HepG2 (cell line): ENCODE data around the gene NCOA1. TPM values are rescaled to one million over a fixed set of nuclear protein-coding genes. Genes with fewer than 3 reads are reported as not detected.

Source experiments
- ATAC-seq: fragments of 200-7000 bp; cut with Tn5 transposase; 3 replicates; pipeline ENCODE4 v1.9.1; 2020; ENCODE audit warnings: mild to moderate bottlenecking, moderate library complexity
- BruUV-seq: library from RNA; stranded (reverse); fragments of 400-500 nt; replicated peaks from 2 replicates; lab custom pipeline; 2021; lab: Mats Ljungman, UMichigan
- CTCF ChIA-PET: fragments of 300-600 bp; formaldehyde crosslinking; extraction: SDS; loops from one replicate; lab custom pipeline; 2021; ENCODE audit warnings: low total read pairs, inconsistent platforms, low intra/inter-chr PET ratio; lab: Yijun Ruan, JAX
- POLR2A ChIA-PET: fragments of 350-600 bp; sonication (Branson Sonifier 250); formaldehyde crosslinking; loops from one replicate; lab custom pipeline; 2020; ENCODE audit warnings: antibody characterized with exemption, inconsistent platforms; lab: Yijun Ruan, JAX
- DNase-seq: peaks from one replicate; pipeline ENCODE4 v3.0.0-alpha.2; 2015; ENCODE audit warnings: low spot score
- FAIRE-seq: peaks from 3 replicates; lab custom pipeline; 2011; peaks lifted over from hg19 to GRCh38; lab: Jason Lieb, UNC
- H2AFZ ChIP-seq: one replicate; pipeline ENCODE4 v1.6.1; 2011; ENCODE audit warnings: low read length, inconsistent platforms
- H3K27ac ChIP-seq: fragments of 300-600 bp; 3 replicates; pipeline ENCODE4 v1.8.0; 2011; ENCODE audit warnings: mixed run types, mild to moderate bottlenecking, mixed read lengths, low read length, inconsistent platforms; ENCODE audit not compliant: insufficient read depth; ENCODE audit errors: extremely low read length
- H3K27me3 ChIP-seq, 2 experiments: fragments of 200-600 bp in 1 of 2; 2 replicates in 1 of 2; 3 replicates in 1 of 2; pipeline versions ENCODE4 v1.6.0 to v1.8.0; 2011; ENCODE audit warnings: low read length in 2 of 2, mild to moderate bottlenecking in 2 of 2, moderate library complexity in 2 of 2, inconsistent platforms in 1 of 2; ENCODE audit not compliant: insufficient read depth in 2 of 2, control insufficient read depth in 1 of 2
- H3K36me3 ChIP-seq, 2 experiments: fragments of 200-600 bp in 1 of 2; replicated peaks in 1 of 2; 2 replicates in 1 of 2; 3 replicates in 1 of 2; pipeline versions ENCODE4 v1.5.1 to v1.8.0; 2011; ENCODE audit warnings: low read length in 2 of 2, inconsistent platforms in 1 of 2; ENCODE audit not compliant: insufficient read depth in 2 of 2, control insufficient read depth in 1 of 2
- H3K4me1 ChIP-seq: 2 replicates; pipeline ENCODE4 v1.5.1; 2012; ENCODE audit warnings: low read length, inconsistent platforms; ENCODE audit not compliant: insufficient read depth
- H3K4me2 ChIP-seq: 2 replicates; pipeline ENCODE4 v1.6.0; 2011; ENCODE audit warnings: low read depth, low read length, inconsistent platforms
- H3K4me3 ChIP-seq, 3 experiments: fragments of 200-600 bp in 1 of 3; sonication (generic), shearing (Covaris generic) in 1 of 3; replicated peaks in 1 of 3; 2 replicates each; pipeline ENCODE4 v1.5.1; 2011 to 2016; ENCODE audit warnings: low read length in 3 of 3, inconsistent platforms in 2 of 3, low read depth in 2 of 3, mild to moderate bottlenecking in 2 of 3, control low read depth in 1 of 3, mixed read lengths in 1 of 3; ENCODE audit not compliant: insufficient read depth in 1 of 3
- H3K79me2 ChIP-seq: one replicate; pipeline ENCODE4 v1.6.1; 2011; ENCODE audit warnings: low read length, inconsistent platforms; ENCODE audit not compliant: insufficient read depth
- H3K9ac ChIP-seq: 2 replicates; pipeline ENCODE4 v1.6.0; 2011; ENCODE audit warnings: mild to moderate bottlenecking, low read depth, low read length, inconsistent platforms; ENCODE audit not compliant: insufficient read depth
- H3K9me3 ChIP-seq: 2 replicates; pipeline ENCODE4 v1.5.1; 2012; ENCODE audit warnings: mild to moderate bottlenecking, low read length
- H4K20me1 ChIP-seq: 2 replicates; pipeline ENCODE4 v1.6.0; 2011; ENCODE audit warnings: inconsistent platforms, mild to moderate bottlenecking, low read length, moderate library complexity; ENCODE audit not compliant: insufficient read depth
- ADNP ChIP-seq: sonication (generic); formaldehyde crosslinking; IDR thresholded peaks from 2 replicates; pipeline ENCODE4 v1.4.0; 2020; ENCODE audit warnings: missing genetic modification reagents
- CERS6 ChIP-seq: sonication (generic); formaldehyde crosslinking; IDR thresholded peaks from 2 replicates; pipeline ENCODE4 v1.5.0; 2020; ENCODE audit warnings: missing genetic modification reagents
- CSRNP1 ChIP-seq: sonication (generic); formaldehyde crosslinking; IDR thresholded peaks from 2 replicates; pipeline ENCODE4 v1.8.1; 2023; ENCODE audit warnings: mild to moderate bottlenecking, missing genetic modification reagents
- HNRNPK ChIP-seq: fragments of 200-400 bp; formaldehyde crosslinking; IDR thresholded peaks from 2 replicates; pipeline ENCODE4 v1.6.1; 2018; ENCODE audit warnings: low read length, low read depth, moderate library complexity, mild to moderate bottlenecking; ENCODE audit not compliant: poor library complexity, severe bottlenecking
- IRF1 ChIP-seq: sonication (generic); formaldehyde crosslinking; IDR thresholded peaks from 2 replicates; pipeline ENCODE4 v1.4.0; 2020; ENCODE audit warnings: low read depth, mild to moderate bottlenecking, missing genetic modification reagents
- SMAD9 ChIP-seq: sonication (generic); formaldehyde crosslinking; IDR thresholded peaks from 2 replicates; pipeline ENCODE4 v1.5.1; 2020; ENCODE audit warnings: mild to moderate bottlenecking, missing genetic modification reagents
- ZNF407 ChIP-seq: sonication (generic); formaldehyde crosslinking; IDR thresholded peaks from one replicate; pipeline ENCODE4 v1.5.1; 2020; ENCODE audit warnings: mild to moderate bottlenecking, missing genetic modification reagents; ENCODE audit errors: not compliant biosample characterization
- ZNF441 ChIP-seq: sonication (generic); formaldehyde crosslinking; IDR thresholded peaks from 2 replicates; pipeline ENCODE4 v1.7.0; 2021; ENCODE audit warnings: missing genetic modification reagents, borderline replicate concordance
- ZNF580 ChIP-seq: IDR thresholded peaks from 2 replicates; pipeline ENCODE4 v1.6.1; 2016; ENCODE audit warnings: low read depth, borderline replicate concordance
- WGBS: methylation state at CpG from one replicate; pipeline ENCODE4 v1.1.6; 2017; ENCODE audit warnings: low lambda C conversion rate; 5-methylcytosine and 5-hydroxymethylcytosine counted together
- in situ Hi-C: cut with HindIII; loops from 2 replicates; pipeline ENCODE4 v1.10.0; 2017; ENCODE audit warnings: low pct_unique_long_range_greater_than_20kb; ENCODE audit not compliant: extremely low pct_ligation_motif_present
- intact Hi-C: fragments of 100-400 bp; cut with micrococcal nuclease; formaldehyde crosslinking; loops from one replicate; pipeline ENCODE4 v1.10.0; 2022; ENCODE audit not compliant: unreplicated experiment
- polyA plus RNA-seq, 8 experiments: library from polyadenylated mRNA; depleted of rRNA in 3 of 8; stranded (reverse) in 7 of 8; unstranded in 1 of 8; fragments of >200 nt; fragmentation: Illumina TruSeq in 4 of 8; extraction: Trizol in 4 of 8; gene quantifications; 2 replicates each; pipeline versions ENCODE4 v1.2.1 to v1.2.3, GENCODE V29; 2011 to 2016; ENCODE audit warnings: low read depth in 4 of 8, missing spikeins in 1 of 8, mixed read lengths in 1 of 8; ENCODE audit not compliant: insufficient read depth in 1 of 8
- total RNA-seq, 5 experiments: library from RNA; depleted of rRNA; stranded (reverse); fragments of >200 nt; fragmentation: Illumina TruSeq; extraction: Trizol; gene quantifications; 2 replicates each; pipeline ENCODE4 v1.2.3, GENCODE V29; 2016; ENCODE audit warnings: low read depth in 1 of 5

NCOA1 gene
- total and polyA plus RNA-seq, 2 of the 13 experiments (the other 11 are each of a cell fraction or from before 2014, with no cell fraction given), result 10.0 to 10.4 TPM

- peaks cover 4% of the 10 kb centered on the region for H3K79me2 ChIP-seq
- CTCF ChIA-PET, result no interaction called here
- FAIRE-seq (no peak), ATAC-seq (peak; percentile 30), DNase-seq (no peak)
- 1% methylated on average over 44 of the region's 100 CpGs for WGBS
- H3K9me3 ChIP-seq, result no peaks in the 10 kb centered on the region
- peaks cover 41% of the 10 kb centered on the region for H3K4me1 ChIP-seq
- H3K27me3 ChIP-seq, result peaks cover 0 to 10% of the 10 kb centered on the region in 2 experiments; a peak in 2 of 5 replicates
- H3K4me2 ChIP-seq, result peak overlapping the region; percentile 96
- H3K27ac ChIP-seq, result no peak overlapping the region
- H2AFZ ChIP-seq, result peak overlapping the region; percentile 21
- H4K20me1 ChIP-seq, result no peaks in the 10 kb centered on the region
- H3K36me3 ChIP-seq, result no peaks in the 10 kb centered on the region
- intact Hi-C loops, result loop anchor here (2.0 to 5.0 kb wide), 2 partner anchors 79 to 301 kb away; partner anchors contain the start of genes CENPO and PTRHD1
- peak overlapping the region; percentile 78 for H3K9ac ChIP-seq
- POLR2A ChIA-PET, result interaction anchor here (1.1 kb wide), 1 partner anchor 302 kb away, joined by 3 read pairs; the partner anchor contains the start of genes CENPO and PTRHD1
- peak overlapping the region; percentile 77 to 90 (median 80) for H3K4me3 ChIP-seq
- BruUV-seq, result no TSS peak
- in situ Hi-C loops, result loop anchor here (10.0 kb wide), 1 partner anchor 303 kb away; the partner anchor contains the start of genes CENPO and PTRHD1
- TF ChIP-seq HNRNPK (peak; percentile 86), CERS6 (CRISPR knock-in tag) (no peak), IRF1 (CRISPR knock-in tag) (no peak), SMAD9 (no peak), ADNP (CRISPR knock-in tag) (no peak), ZNF580 (CRISPR knock-in tag) (no peak), CSRNP1 (CRISPR knock-in tag) (0 out of 2 replicates have a peak, but pooled peaks have one; percentile 59), ZNF407 (CRISPR knock-in tag) (peak; percentile 72), ZNF441 (CRISPR knock-in tag) (no peak)
Measured at GRCh38 chr2:24491542-24492420, 727 bp downstream of the NCOA1 start.
